GM12892 (cell line): ENCODE results near the gene CARMIL1.

ENCODE experiments used
- POLR2A ChIP-seq: IDR thresholded peaks from 2 replicates; pipeline ENCODE4 v1.6.1; 2011; ENCODE audit warnings: low read depth, low read length, control low read depth
- TAF1 ChIP-seq: IDR thresholded peaks from 2 replicates; pipeline ENCODE4 v1.6.1; 2011; ENCODE audit warnings: low read depth, mild to moderate bottlenecking, control low read depth, low read length, borderline replicate concordance

GRCh38 chr6:25537349-25538018 is 258.3 kb downstream of the CARMIL1 start:
- TF ChIP-seq TAF1 (no peak), POLR2A (no peak)
